Endothelial cell of umbilical vein (primary cell): ENCODE measurements around the gene WNT7B. TPM values are rescaled to one million over a fixed set of nuclear protein-coding genes. Genes with fewer than 3 reads are reported as not detected.

Source experiments
- BruUV-seq: library from RNA; stranded (reverse); fragments of 400-500 nt; replicated peaks from 2 replicates; lab custom pipeline; 2021; lab: Mats Ljungman, UMichigan
- CTCF ChIA-PET: fragments of 300-600, 350-600 bp; sonication (Branson Sonifier 250); formaldehyde crosslinking; loops from one replicate; lab custom pipeline; 2021; ENCODE audit warnings: antibody characterized with exemption, inconsistent platforms; lab: Charles Lee
- POLR2A ChIA-PET: fragments of 300-600, 350-600 bp; sonication (Branson Sonifier 250); formaldehyde crosslinking; loops from one replicate; lab custom pipeline; 2021; ENCODE audit warnings: antibody characterized with exemption, inconsistent platforms; lab: Charles Lee
- DNase-seq: peaks from one replicate; pipeline ENCODE4 v3.0.0-alpha.2; 2011; ENCODE audit warnings: low read depth, low spot score
- FAIRE-seq: peaks from 2 replicates; lab custom pipeline; 2011; peaks lifted over from hg19 to GRCh38; lab: Jason Lieb, UNC
- H2AFZ ChIP-seq: 2 replicates; pipeline ENCODE4 v1.6.0; 2012; ENCODE audit warnings: low read depth, low read length, control low read depth, inconsistent platforms
- H3K27ac ChIP-seq: 2 replicates; pipeline ENCODE4 v1.5.1; 2011; ENCODE audit warnings: low read depth, mild to moderate bottlenecking, control low read depth, low read length, moderate library complexity; ENCODE audit not compliant: insufficient read depth
- H3K27me3 ChIP-seq, 2 experiments: 2 replicates each; pipeline versions ENCODE4 v1.6.0 to v1.6.1; 2011; ENCODE audit warnings: low read length in 2 of 2, mixed read lengths in 1 of 2; ENCODE audit not compliant: control insufficient read depth in 2 of 2, insufficient read depth in 2 of 2
- H3K36me3 ChIP-seq, 2 experiments: 2 replicates in 1 of 2; 3 replicates in 1 of 2; pipeline ENCODE4 v1.5.1; 2011; ENCODE audit warnings: low read length in 2 of 2, mild to moderate bottlenecking in 1 of 2, moderate library complexity in 1 of 2; ENCODE audit not compliant: control insufficient read depth in 2 of 2, insufficient read depth in 2 of 2; ENCODE audit errors: extremely low read depth in 1 of 2
- H3K4me1 ChIP-seq: 3 replicates; pipeline ENCODE4 v1.5.1; 2011; ENCODE audit warnings: mild to moderate bottlenecking, low read length; ENCODE audit not compliant: control insufficient read depth, insufficient read depth; ENCODE audit errors: extremely low read depth
- H3K4me2 ChIP-seq: 2 replicates; pipeline ENCODE4 v1.6.1; 2011; ENCODE audit warnings: low read length, control low read depth, mixed read lengths; ENCODE audit not compliant: insufficient read depth
- H3K4me3 ChIP-seq, 3 experiments: fragments of 200-600 bp in 1 of 3; sonication (generic), shearing (Covaris generic) in 1 of 3; replicated peaks in 1 of 3; 2 replicates each; pipeline ENCODE4 v1.5.1; 2011 to 2016; ENCODE audit warnings: control low read depth in 3 of 3, low read length in 3 of 3, mild to moderate bottlenecking in 2 of 3, inconsistent platforms in 1 of 3, low read depth in 1 of 3, moderate library complexity in 1 of 3; ENCODE audit not compliant: insufficient read depth in 1 of 3
- H3K79me2 ChIP-seq: 2 replicates; pipeline ENCODE4 v1.6.0; 2012; ENCODE audit warnings: low read length, inconsistent platforms; ENCODE audit not compliant: control insufficient read depth, insufficient read depth
- H3K9ac ChIP-seq: replicated peaks from 2 replicates; pipeline ENCODE3; 2011; ENCODE audit warnings: low read length, control low read depth; ENCODE audit not compliant: insufficient read depth; ENCODE audit errors: extremely low read depth
- H3K9me1 ChIP-seq: replicated peaks from 3 replicates; pipeline ENCODE4 v1.6.0; 2011; ENCODE audit warnings: mild to moderate bottlenecking, low read length; ENCODE audit not compliant: control insufficient read depth, insufficient read depth; ENCODE audit errors: extremely low read depth
- H3K9me3 ChIP-seq: replicated peaks from 2 replicates; pipeline ENCODE4 v1.5.1; 2012; ENCODE audit warnings: low read length, inconsistent platforms; ENCODE audit not compliant: control insufficient read depth, insufficient read depth
- H4K20me1 ChIP-seq: replicated peaks from 2 replicates; pipeline ENCODE3; 2011; ENCODE audit warnings: mild to moderate bottlenecking, low read length; ENCODE audit not compliant: control insufficient read depth, insufficient read depth; ENCODE audit errors: extremely low read depth
- CTCF ChIP-seq, 2 donors: IDR thresholded peaks; 1 replicate in 1 of 2; 2 replicates in 1 of 2; pipeline ENCODE4 v1.5.1; 2011; ENCODE audit warnings: low read length in 2 of 2, mild to moderate bottlenecking in 2 of 2, moderate library complexity in 2 of 2, control low read depth in 1 of 2, inconsistent platforms in 1 of 2, low read depth in 1 of 2; ENCODE audit not compliant: insufficient read depth in 1 of 2; ENCODE audit errors: extremely low read depth in 1 of 2
- EZH2 ChIP-seq: IDR thresholded peaks from 2 replicates; pipeline ENCODE4 v1.6.1; 2012; ENCODE audit warnings: borderline replicate concordance, low read depth, mild to moderate bottlenecking, moderate library complexity, low read length, inconsistent platforms; ENCODE audit not compliant: severe bottlenecking
- FOS ChIP-seq: IDR thresholded peaks from 2 replicates; pipeline ENCODE4 v1.6.1; 2011; ENCODE audit warnings: mild to moderate bottlenecking, low read length, moderate library complexity, borderline replicate concordance; ENCODE audit not compliant: insufficient read depth
- GATA2 ChIP-seq: IDR thresholded peaks from 2 replicates; pipeline ENCODE4 v1.7.0; 2011; ENCODE audit warnings: low read depth, mild to moderate bottlenecking, moderate library complexity, mixed read lengths, low read length; ENCODE audit not compliant: insufficient read length, insufficient read depth
- JUN ChIP-seq: IDR thresholded peaks from 2 replicates; pipeline ENCODE4 v1.6.1; 2011; ENCODE audit warnings: borderline replicate concordance, low read depth; ENCODE audit not compliant: insufficient read length, insufficient read depth
- MAX ChIP-seq: IDR thresholded peaks from 2 replicates; pipeline ENCODE4 v1.6.1; 2011; ENCODE audit not compliant: insufficient read depth, insufficient read length
- MYC ChIP-seq: IDR thresholded peaks from one replicate; pipeline ENCODE4 v1.6.1; 2011; ENCODE audit warnings: mild to moderate bottlenecking, low read depth, low read length
- POLR2A ChIP-seq: IDR thresholded peaks from 2 replicates; pipeline ENCODE4 v1.6.1; 2012; ENCODE audit warnings: low read depth, mild to moderate bottlenecking, control low read depth, low read length
- POLR2AphosphoS5 ChIP-seq: IDR thresholded peaks from 2 replicates; pipeline ENCODE4 v1.6.1; 2012; ENCODE audit warnings: low read depth, mild to moderate bottlenecking, control low read depth, low read length, moderate library complexity; ENCODE audit not compliant: insufficient read depth
- dilution Hi-C: fragments of 300-500 bp; cut with MboI; formaldehyde crosslinking; loops from one replicate; pipeline ENCODE4 v1.15.0; 2019; ENCODE audit warnings: low sequenced_read_pairs; ENCODE audit not compliant: extremely low pct_ligation_motif_present
- intact Hi-C: fragments of 100-400 bp; cut with micrococcal nuclease; formaldehyde crosslinking; loops from one replicate; pipeline ENCODE4 v1.10.0; 2022
- polyA plus RNA-seq, 4 experiments: library from polyadenylated mRNA; depleted of rRNA in 3 of 4; stranded (reverse) in 3 of 4; unstranded in 1 of 4; fragments of >200 nt; gene quantifications; 2 replicates each; pipeline versions ENCODE4 v1.2.1 to v1.2.3, GENCODE V29; 2011 to 2012; ENCODE audit warnings: missing spikeins in 1 of 4
- total RNA-seq: library from RNA; stranded (reverse); gene quantifications from 2 replicates; pipeline ENCODE4 v1.2.3, GENCODE V29; 2021

WNT7B gene
- total and polyA plus RNA-seq, 2 donors (not counting 3 experiments of a cell fraction or from before 2014, with no cell fraction given) = not detected

DNA sequence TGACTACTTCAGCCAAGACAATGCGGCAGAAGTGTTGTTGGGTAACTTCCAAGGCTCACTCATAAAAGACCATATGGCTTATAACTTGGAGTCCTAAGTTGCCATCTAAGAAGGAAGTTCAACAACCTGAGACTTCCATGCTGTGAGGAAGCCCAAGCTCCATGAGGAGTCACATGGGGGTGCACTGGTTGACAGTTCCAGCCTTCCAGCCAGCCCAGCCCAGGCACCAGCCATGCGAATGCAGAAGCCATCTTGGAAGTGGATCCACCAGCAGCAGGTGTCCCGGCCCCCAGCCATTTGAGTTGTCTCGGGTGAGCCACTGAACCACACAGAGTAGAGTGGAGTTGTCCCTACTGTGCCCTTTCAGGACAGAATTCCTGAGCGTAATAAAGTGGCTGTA lies 32.8 kb upstream of the WNT7B start:
- intact Hi-C loops = no loop called here
- TF ChIP-seq EZH2 (no peak), MYC (no peak), JUN (no peak), MAX (no peak)
- DNase-seq (no peak), FAIRE-seq (no peak)
- Histone ChIP-seq H3K9ac (no peak overlapping the region), H3K79me2 (no peaks in the 10 kb centered on the region), H2AFZ (no peak overlapping the region), H4K20me1 (no peaks in the 10 kb centered on the region), H3K4me2 (no peak overlapping the region), H3K9me1 (no peaks in the 10 kb centered on the region), H3K36me3 (no peaks in the 10 kb centered on the region), H3K4me1 (peaks cover 31% of the 10 kb centered on the region), H3K9me3 (no peaks in the 10 kb centered on the region), H3K4me3 (no peak overlapping the region), H3K27me3 (no peaks in the 10 kb centered on the region), H3K27ac (no peak overlapping the region)
- BruUV-seq = no TSS peak
- ChIA-PET CTCF (no interaction called here), POLR2A (no interaction called here)
- dilution Hi-C loops = no loop called here

GRCh38 chr22:46008836-46009596 lies 32.1 kb upstream of the WNT7B start:
- H3K9me1 ChIP-seq = no peaks in the 10 kb centered on the region
- H2AFZ ChIP-seq = no peak overlapping the region
- H4K20me1 ChIP-seq = no peaks in the 10 kb centered on the region
- no peak overlapping the region for H3K9ac ChIP-seq
- TF ChIP-seq FOS (no peak), GATA2 (no peak), POLR2A (no peak), EZH2 (no peak), JUN (no peak), POLR2AphosphoS5 (no peak), CTCF (IDR thresholded peaks at IDR 0.05; ENCODE audit: extremely low read depth in 1 of 2, insufficient read depth in 1 of 2, low read depth in 1 of 2, low read length in 2 of 2) (no peak), MAX (no peak), MYC (no peak)
- H3K9me3 ChIP-seq = no peaks in the 10 kb centered on the region
- H3K4me2 ChIP-seq = no peak overlapping the region
- H3K27ac ChIP-seq = no peak overlapping the region
- no peak for FAIRE-seq
- H3K4me1 ChIP-seq = peaks cover 31% of the 10 kb centered on the region
- no peak overlapping the region for H3K4me3 ChIP-seq
- dilution Hi-C loops (no loop called here), intact Hi-C loops (no loop called here)
- no peaks in the 10 kb centered on the region for H3K27me3 ChIP-seq
- no peak for DNase-seq
- H3K79me2 ChIP-seq = no peaks in the 10 kb centered on the region
- no TSS peak for BruUV-seq
- CTCF ChIA-PET = interaction anchor here (1.0 to 4.8 kb wide), 3 partner anchors 13 to 106 kb away, joined by 3 to 241 read pairs (median 194); no protein-coding TSS in a partner anchor
- POLR2A ChIA-PET = no interaction called here
- no peaks in the 10 kb centered on the region for H3K36me3 ChIP-seq
